Caco-2 (cell line): Measurements from ENCODE around the gene HHIPL1. TPM values are rescaled to one million over a fixed set of nuclear protein-coding genes. Genes with fewer than 3 reads are reported as not detected.

Source experiments
- BruUV-seq: library from RNA; stranded (reverse); fragments of 400-500 nt; replicated peaks from 2 replicates; lab custom pipeline; 2021; lab: Mats Ljungman, UMichigan
- CTCF ChIA-PET: fragments of 300-600 bp; sonication (Branson Sonifier 250); formaldehyde crosslinking; loops from one replicate; lab custom pipeline; 2022; ENCODE audit warnings: antibody characterized with exemption; lab: Charles Lee
- POLR2A ChIA-PET: fragments of 300-600 bp; sonication (Branson Sonifier 250); formaldehyde crosslinking; loops from one replicate; lab custom pipeline; 2022; ENCODE audit warnings: antibody characterized with exemption; lab: Charles Lee
- DNase-seq, 2 experiments: peaks; one replicate each; pipeline versions ENCODE4 v3.0.0 to v3.0.0-alpha.2; 2020 to 2022
- H3K27me3 ChIP-seq: replicated peaks from 2 replicates; pipeline ENCODE4 v1.6.0; 2011; ENCODE audit warnings: low read length; ENCODE audit not compliant: control insufficient read depth, insufficient read depth
- H3K36me3 ChIP-seq: 2 replicates; pipeline ENCODE4 v1.5.1; 2011; ENCODE audit warnings: low read length; ENCODE audit not compliant: control insufficient read depth, insufficient read depth
- H3K4me1 ChIP-seq: fragments of 250-450 bp; sonication (Bioruptor Pico); 2 replicates; pipeline ENCODE4 v1.5.1; 2020; ENCODE audit warnings: mild to moderate bottlenecking
- H3K4me3 ChIP-seq: 2 replicates; pipeline ENCODE4 v1.5.1; 2011; ENCODE audit warnings: low read depth, mild to moderate bottlenecking, control low read depth, low read length
- H3K9me3 ChIP-seq: fragments of 250-450 bp; sonication (Bioruptor Pico); 2 replicates; pipeline ENCODE4 v1.5.1; 2020; ENCODE audit warnings: mild to moderate bottlenecking, moderate library complexity
- H3K27ac Mint-ChIP-seq: one replicate; pipeline ENCODE4 v1.8.0; 2022; ENCODE audit warnings: mixed read lengths; ENCODE audit not compliant: unreplicated experiment
- H3K27me3 Mint-ChIP-seq: one replicate; pipeline ENCODE4 v1.8.0; 2022; ENCODE audit warnings: mixed read lengths; ENCODE audit not compliant: insufficient read depth, unreplicated experiment
- H3K36me3 Mint-ChIP-seq: one replicate; pipeline ENCODE4 v1.8.0; 2022; ENCODE audit warnings: mild to moderate bottlenecking, mixed read lengths; ENCODE audit not compliant: insufficient read depth, unreplicated experiment
- H3K4me1 Mint-ChIP-seq: one replicate; pipeline ENCODE4 v1.8.0; 2022; ENCODE audit warnings: low read depth, mixed read lengths; ENCODE audit not compliant: unreplicated experiment
- H3K4me3 Mint-ChIP-seq: one replicate; pipeline ENCODE4 v1.8.0; 2022; ENCODE audit warnings: mild to moderate bottlenecking, moderate library complexity, mixed read lengths; ENCODE audit not compliant: unreplicated experiment
- H3K9me3 Mint-ChIP-seq: one replicate; pipeline ENCODE4 v1.8.0; 2022; ENCODE audit warnings: mixed read lengths; ENCODE audit not compliant: unreplicated experiment
- intact Hi-C: fragments of 100-400 bp; cut with micrococcal nuclease; formaldehyde crosslinking; loops from one replicate; pipeline ENCODE4 v1.10.0; 2022; ENCODE audit not compliant: unreplicated experiment
- total RNA-seq: library from RNA; stranded (reverse); gene quantifications from 2 replicates; pipeline ENCODE4 v1.2.3, GENCODE V29; 2022
- TF ChIP-seq, protein P1 (sequence below), 2 experiments: fragments of 200-600 bp in 1 of 2; IDR thresholded peaks; 1 replicate in 1 of 2; 2 replicates in 1 of 2; pipeline versions ENCODE4 v1.5.1 to v1.8.0; 2011 to 2022; ENCODE audit warnings: antibody characterized with exemption in 1 of 2, control low read depth in 1 of 2, inconsistent platforms in 1 of 2, low read depth in 1 of 2, low read length in 1 of 2, mild to moderate bottlenecking in 1 of 2, moderate library complexity in 1 of 2; ENCODE audit not compliant: insufficient read depth in 1 of 2, severe bottlenecking in 1 of 2, unreplicated experiment in 1 of 2

The HHIPL1 gene
- total RNA-seq, 1 experiment from 2014 or later = 2.9 TPM

DNA sequence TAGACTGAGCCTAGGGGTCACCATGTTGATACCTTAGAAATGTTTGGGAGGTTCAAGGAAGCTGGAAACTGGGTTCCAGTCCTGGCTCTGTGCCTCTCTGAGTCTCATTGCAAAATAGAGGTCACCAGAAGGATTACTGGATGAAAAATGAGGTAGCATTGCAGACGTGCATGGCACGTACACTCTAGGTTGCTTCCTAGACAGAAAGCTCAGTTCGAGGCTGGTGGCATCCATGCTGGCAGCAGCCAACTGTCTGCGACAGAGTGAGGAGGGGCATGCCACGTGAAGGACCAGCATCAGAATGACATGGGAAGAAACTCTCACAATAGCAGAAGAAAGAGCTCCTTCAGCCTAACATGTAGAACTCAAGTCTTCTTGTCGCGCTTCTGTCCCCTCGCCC is 34.6 kb downstream of the HHIPL1 start:
- H3K4me1 Mint-ChIP-seq = peaks cover 7% of the 10 kb centered on the region
- Histone ChIP-seq H3K36me3 (no peaks in the 10 kb centered on the region), H3K4me3 (no peak overlapping the region), H3K4me1 (peaks cover 7% of the 10 kb centered on the region; the same call in 1 of the 2 replicates), H3K27me3 (no peaks in the 10 kb centered on the region), H3K9me3 (peaks cover 15% of the 10 kb centered on the region)
- intact Hi-C loops = no loop called here
- no TSS peak for BruUV-seq
- peaks cover 3% of the 10 kb centered on the region for H3K27me3 Mint-ChIP-seq
- H3K27ac Mint-ChIP-seq = no peak overlapping the region
- CTCF ChIA-PET = no interaction called here
- DNase-seq = no peak
- no peaks in the 10 kb centered on the region for H3K9me3 Mint-ChIP-seq
- no peak overlapping the region for H3K4me3 Mint-ChIP-seq
- H3K36me3 Mint-ChIP-seq = peaks cover 13% of the 10 kb centered on the region
- POLR2A ChIA-PET = no interaction called here
- TF ChIP-seq, protein P1, sequence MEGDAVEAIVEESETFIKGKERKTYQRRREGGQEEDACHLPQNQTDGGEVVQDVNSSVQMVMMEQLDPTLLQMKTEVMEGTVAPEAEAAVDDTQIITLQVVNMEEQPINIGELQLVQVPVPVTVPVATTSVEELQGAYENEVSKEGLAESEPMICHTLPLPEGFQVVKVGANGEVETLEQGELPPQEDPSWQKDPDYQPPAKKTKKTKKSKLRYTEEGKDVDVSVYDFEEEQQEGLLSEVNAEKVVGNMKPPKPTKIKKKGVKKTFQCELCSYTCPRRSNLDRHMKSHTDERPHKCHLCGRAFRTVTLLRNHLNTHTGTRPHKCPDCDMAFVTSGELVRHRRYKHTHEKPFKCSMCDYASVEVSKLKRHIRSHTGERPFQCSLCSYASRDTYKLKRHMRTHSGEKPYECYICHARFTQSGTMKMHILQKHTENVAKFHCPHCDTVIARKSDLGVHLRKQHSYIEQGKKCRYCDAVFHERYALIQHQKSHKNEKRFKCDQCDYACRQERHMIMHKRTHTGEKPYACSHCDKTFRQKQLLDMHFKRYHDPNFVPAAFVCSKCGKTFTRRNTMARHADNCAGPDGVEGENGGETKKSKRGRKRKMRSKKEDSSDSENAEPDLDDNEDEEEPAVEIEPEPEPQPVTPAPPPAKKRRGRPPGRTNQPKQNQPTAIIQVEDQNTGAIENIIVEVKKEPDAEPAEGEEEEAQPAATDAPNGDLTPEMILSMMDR (IDR thresholded peaks at IDR 0.05; ENCODE audit: insufficient read depth in 1 of 2, low read depth in 1 of 2, low read length in 1 of 2, severe bottlenecking in 1 of 2, unreplicated experiment in 1 of 2) = no peak

DNA sequence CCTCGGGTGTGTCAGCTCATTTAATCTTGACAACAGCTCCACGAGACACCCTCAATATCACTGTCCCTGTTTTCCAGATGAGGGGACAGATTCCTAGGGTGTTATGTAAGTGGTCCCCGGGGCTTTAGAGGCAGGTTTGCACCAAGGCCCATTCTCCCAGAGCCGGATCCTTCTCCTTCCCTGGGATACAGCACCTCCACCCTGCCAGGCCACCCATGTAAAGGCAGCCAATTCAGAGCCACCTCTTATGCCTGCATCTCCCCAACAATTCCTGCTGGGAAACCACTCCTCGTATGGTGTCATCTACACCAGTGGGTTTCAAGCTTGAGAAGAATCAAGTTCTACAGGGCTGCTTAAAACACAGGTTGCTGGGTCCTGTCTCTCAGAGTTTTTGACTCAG is 35.1 kb downstream of the HHIPL1 start:
- Mint-ChIP-seq H3K4me1 (peaks cover 7% of the 10 kb centered on the region), H3K36me3 (peaks cover 13% of the 10 kb centered on the region), H3K27ac (no peak overlapping the region), H3K4me3 (no peak overlapping the region), H3K9me3 (no peaks in the 10 kb centered on the region), H3K27me3 (peaks cover 3% of the 10 kb centered on the region)
- TF ChIP-seq, protein P1 (IDR thresholded peaks at IDR 0.05; ENCODE audit: insufficient read depth in 1 of 2, low read depth in 1 of 2, low read length in 1 of 2, severe bottlenecking in 1 of 2, unreplicated experiment in 1 of 2) = no peak
- Histone ChIP-seq H3K4me3 (no peak overlapping the region), H3K36me3 (no peaks in the 10 kb centered on the region), H3K9me3 (peaks cover 15% of the 10 kb centered on the region), H3K4me1 (peaks cover 9% of the 10 kb centered on the region; the same call in 1 of the 2 replicates), H3K27me3 (no peaks in the 10 kb centered on the region)
- ChIA-PET CTCF (no interaction called here), POLR2A (no interaction called here)
- BruUV-seq = no TSS peak
- intact Hi-C loops = loop anchor here (5.0 kb wide), 2 partner anchors 78 to 112 kb away; partner anchors contain the start of genes CCDC85C and EML1
- DNase-seq = no peak

DNA sequence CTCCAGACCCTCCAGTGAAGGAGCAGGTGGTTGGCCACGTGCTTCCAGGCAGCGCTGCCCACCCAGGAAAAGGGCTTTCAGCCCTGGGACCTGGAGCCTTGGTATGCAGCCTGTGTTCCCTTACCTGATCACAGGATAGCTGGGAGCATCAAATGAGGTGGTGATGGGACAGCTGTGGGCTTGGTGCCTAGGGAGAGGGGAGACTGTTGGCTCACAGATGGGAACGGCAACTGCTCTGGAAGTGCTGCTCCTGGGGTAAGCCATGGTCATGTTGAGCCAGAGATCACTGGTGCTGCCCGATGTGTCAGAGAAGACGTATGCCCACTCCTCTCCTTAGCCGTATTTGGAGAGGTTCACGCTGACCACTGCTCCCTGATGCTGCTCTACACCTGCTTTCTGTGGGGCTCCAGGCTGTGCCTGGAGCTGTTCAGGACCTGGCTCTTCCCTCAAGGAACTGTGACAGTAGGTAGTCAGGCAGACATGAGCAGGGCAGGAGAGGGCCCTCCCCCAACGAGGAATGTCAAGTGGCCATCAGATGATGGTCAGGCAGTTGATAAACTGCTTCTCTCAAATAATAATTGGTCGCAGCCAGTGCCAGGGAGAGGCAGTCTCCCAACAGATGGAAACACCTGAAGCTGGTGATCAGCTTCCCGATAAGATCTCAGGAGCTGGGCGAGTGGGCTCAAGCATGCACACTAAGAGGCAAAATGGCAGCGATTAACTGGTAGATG is 36.3 kb downstream of the HHIPL1 start:
- Histone ChIP-seq H3K27me3 (no peaks in the 10 kb centered on the region), H3K4me1 (peaks cover 9% of the 10 kb centered on the region; the same call in 1 of the 2 replicates), H3K36me3 (no peaks in the 10 kb centered on the region), H3K9me3 (peaks cover 15% of the 10 kb centered on the region), H3K4me3 (no peak overlapping the region)
- no TSS peak for BruUV-seq
- TF ChIP-seq, protein P1 (IDR thresholded peaks at IDR 0.05; ENCODE audit: insufficient read depth in 1 of 2, low read depth in 1 of 2, low read length in 1 of 2, severe bottlenecking in 1 of 2, unreplicated experiment in 1 of 2) = no peak
- peaks cover 10% of the 10 kb centered on the region for H3K27me3 Mint-ChIP-seq
- H3K36me3 Mint-ChIP-seq = peaks cover 13% of the 10 kb centered on the region
- peaks cover 7% of the 10 kb centered on the region for H3K4me1 Mint-ChIP-seq
- H3K27ac Mint-ChIP-seq = no peak overlapping the region
- ChIA-PET POLR2A (no interaction called here), CTCF (no interaction called here)
- no peak overlapping the region for H3K4me3 Mint-ChIP-seq
- H3K9me3 Mint-ChIP-seq = no peaks in the 10 kb centered on the region
- intact Hi-C loops = loop anchor here (5.0 kb wide), 2 partner anchors 79 to 111 kb away; partner anchors contain the start of genes CCDC85C and EML1
- DNase-seq = no peak
